Posterior vena cava (tissue), 2 donors: Measurements from ENCODE around the gene TMEM106C. TPM values are rescaled to one million over a fixed set of nuclear protein-coding genes. Genes with fewer than 3 reads are reported as not detected.

Source experiments
- DNase-seq: peaks from one replicate; pipeline ENCODE4 v3.0.0-alpha.2; 2020; ENCODE audit warnings: low spot score
- intact Hi-C, 2 donors: fragments of 100-400 bp; cut with DNase I; formaldehyde crosslinking; loops; one replicate each; pipeline versions ENCODE4 v1.14.1 to v1.14.2; 2022 to 2023
- total RNA-seq, 2 donors: library from RNA; stranded (reverse); fragmentation: NEBNext Ultra II Directional; extraction: Animal tissue kit (Norgen Biotek cat#: 25700); gene quantifications; one replicate each; pipeline ENCODE4 v1.2.1, GENCODE V29; 2021
- donor health status: DM: yes; HTN: yes; CAD: no.
- donor health status: DM: yes; HTN: yes; CAD: no.

Gene TMEM106C
- total RNA-seq, 2 donors from 2014 or later, result 29.5 to 36.1 TPM

- intact Hi-C loops, result no loop called here
- peak; percentile 74 for DNase-seq
Measured at GRCh38 chr12:47975816-47976215, 12.4 kb downstream of the TMEM106C start.

DNA sequence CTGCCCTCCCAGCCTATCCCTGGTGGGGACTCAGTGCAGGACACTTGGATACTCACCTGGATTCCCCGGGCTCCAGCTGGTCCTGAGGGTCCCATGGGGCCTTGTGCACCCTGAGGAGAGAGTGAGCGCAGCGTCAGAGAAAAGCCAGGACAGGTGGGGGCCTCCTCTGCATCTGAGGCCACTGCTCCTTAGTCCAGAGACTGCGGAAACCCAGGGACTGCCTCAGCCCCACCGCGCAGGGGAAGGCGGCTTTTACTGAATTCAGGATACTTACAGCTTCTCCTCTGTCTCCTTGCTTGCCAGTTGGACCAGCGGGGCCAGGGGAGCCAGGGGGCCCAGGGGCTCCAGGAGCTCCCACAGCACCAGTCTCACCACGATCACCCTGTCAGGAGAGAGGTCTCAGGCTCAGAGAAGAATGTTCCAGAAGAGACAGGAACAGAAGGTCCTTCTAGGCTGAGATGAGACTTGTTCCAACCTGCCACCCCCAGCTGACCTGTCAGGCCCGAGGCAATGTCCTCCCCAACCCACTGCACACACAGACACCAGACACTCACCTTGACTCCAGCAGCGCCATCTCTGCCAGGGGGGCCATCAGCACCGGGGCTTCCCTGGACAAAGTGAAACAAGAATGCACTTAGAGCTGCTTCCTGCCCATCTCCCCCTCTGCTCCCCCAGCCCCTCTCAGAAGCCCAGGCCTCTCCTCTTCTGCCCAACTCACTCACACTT, 13.8 kb downstream of the TMEM106C start:
- peak; percentile 78 for DNase-seq
- intact Hi-C loops, result no loop called here

- DNase-seq, result peak; percentile 72
- intact Hi-C loops, result no loop called here
Measured at GRCh38 chr12:47977772-47978597, 14.6 kb downstream of the TMEM106C start.

DNA sequence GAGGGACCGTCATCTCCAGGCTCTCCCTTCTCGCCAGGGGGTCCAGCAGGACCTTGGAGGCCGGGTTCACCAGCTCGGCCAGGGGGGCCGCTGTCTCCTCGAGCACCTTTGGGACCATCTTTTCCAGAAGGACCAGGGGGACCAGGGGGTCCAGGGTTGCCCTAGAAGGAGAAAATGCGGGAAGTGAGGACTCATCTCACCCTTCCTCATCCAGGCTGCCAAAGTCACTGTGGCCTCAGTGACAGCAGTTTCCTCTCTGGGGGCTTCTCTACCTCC, 15.1 kb downstream of the TMEM106C start:
- peak; percentile 58 for DNase-seq

GRCh38 chr12:47979166-47979565, 15.8 kb downstream of the TMEM106C start:
- intact Hi-C loops, result no loop called here
- DNase-seq, result peak; percentile 62

More for the DNA sequence above, 15.1 kb downstream of the TMEM106C start:
- intact Hi-C loops, result no loop called here

DNA sequence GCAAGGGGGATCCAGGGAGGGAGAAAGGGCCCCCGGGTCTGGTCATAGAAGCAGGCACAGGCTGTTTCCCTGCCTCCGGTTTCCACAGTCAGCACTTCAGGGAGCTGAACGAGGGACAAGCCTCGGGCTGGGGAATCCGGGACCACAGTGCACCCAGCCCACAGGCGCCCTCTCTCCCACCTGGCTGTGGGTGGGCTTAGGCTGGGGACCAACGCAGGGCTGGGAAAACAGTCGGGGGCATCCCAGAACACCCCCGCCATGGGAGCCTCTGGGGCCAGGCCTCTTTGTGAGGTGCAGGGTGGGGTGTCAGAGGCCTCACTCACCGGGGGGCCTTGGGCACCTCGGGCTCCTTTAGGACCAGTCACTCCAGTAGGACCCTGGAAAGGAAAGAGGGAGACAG, 16.3 kb downstream of the TMEM106C start:
- DNase-seq, result peak; percentile 64
- intact Hi-C loops, result no loop called here

- DNase-seq, result peak; percentile 69
- intact Hi-C loops, result no loop called here
Measured at GRCh38 chr12:47980197-47980596, 16.8 kb downstream of the TMEM106C start.

GRCh38 chr12:47980779-47981495, 17.5 kb downstream of the TMEM106C start:
- peak; percentile 78 for DNase-seq
- intact Hi-C loops, result no loop called here

GRCh38 chr12:47981496-47982260, 18.3 kb downstream of the TMEM106C start:
- peak; percentile 73 for DNase-seq
- intact Hi-C loops, result no loop called here

- no peak for DNase-seq
- intact Hi-C loops, result no loop called here
Measured at GRCh38 chr12:47982311-47982710, 18.9 kb downstream of the TMEM106C start.

DNA sequence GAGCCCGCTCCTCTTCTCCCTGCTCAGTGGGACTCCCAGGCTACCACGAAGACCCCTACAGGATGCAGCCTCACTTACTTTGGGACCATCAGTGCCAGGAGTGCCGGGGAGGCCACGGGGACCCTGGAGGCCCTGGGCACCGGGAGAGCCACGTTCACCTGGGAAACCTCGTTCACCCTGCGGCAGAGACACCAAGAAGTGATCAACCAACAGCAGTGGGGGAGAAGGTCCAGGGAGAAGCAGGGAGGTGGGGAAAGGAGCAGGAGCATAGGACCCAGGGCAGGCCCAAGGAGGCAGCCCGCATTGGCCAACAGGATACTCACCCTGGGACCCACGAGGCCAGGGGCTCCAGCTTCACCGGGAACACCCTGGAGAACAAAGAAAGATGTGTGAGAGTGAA, 19.4 kb downstream of the TMEM106C start:
- DNase-seq, result peak; percentile 77
- intact Hi-C loops, result no loop called here

DNA sequence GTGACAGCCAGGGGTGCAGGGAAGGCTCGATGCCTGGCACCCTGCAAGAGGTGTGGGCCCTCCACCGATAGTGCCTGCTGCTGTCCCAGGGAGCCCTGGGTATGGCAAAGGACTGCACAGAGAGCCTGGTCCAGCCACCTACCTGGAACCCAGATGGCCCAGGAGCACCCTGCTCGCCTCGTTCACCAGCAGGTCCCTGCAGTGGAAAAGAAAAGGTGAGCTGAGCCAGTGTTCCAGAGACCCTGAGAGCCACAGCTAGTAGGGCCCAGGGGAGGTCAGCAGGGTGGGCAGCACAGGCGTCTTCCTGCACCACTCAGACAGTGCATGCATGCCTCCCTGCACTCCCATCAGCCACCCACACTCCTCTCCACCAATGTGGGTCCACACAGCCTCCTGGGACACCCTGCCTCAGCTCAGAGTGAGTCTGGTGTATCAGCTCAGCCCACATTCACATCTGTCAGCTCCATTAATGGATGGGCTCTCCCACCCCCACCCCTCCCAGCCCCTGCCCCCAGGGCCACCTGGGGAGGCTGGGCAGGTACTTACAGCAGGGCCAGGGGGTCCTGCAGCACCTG, 20.2 kb downstream of the TMEM106C start:
- no peak for DNase-seq
- intact Hi-C loops, result no loop called here

- peak; percentile 79 for DNase-seq
- intact Hi-C loops, result no loop called here
Measured at GRCh38 chr12:47984331-47984801, 21.0 kb downstream of the TMEM106C start.

- intact Hi-C loops, result loop anchor here in 1 of 2 donors (5.0 kb wide), 1 partner anchor 808 kb away; no protein-coding TSS in a partner anchor
- DNase-seq, result peak; percentile 68
Measured at GRCh38 chr12:47985596-47986290, 22.3 kb downstream of the TMEM106C start.

- intact Hi-C loops, result loop anchor here in 1 of 2 donors (5.0 kb wide), 1 partner anchor 809 kb away; no protein-coding TSS in a partner anchor
- peak; percentile 71 for DNase-seq
Measured at GRCh38 chr12:47986291-47986660, 22.9 kb downstream of the TMEM106C start.

- DNase-seq, result peak; percentile 62
- intact Hi-C loops, result loop anchor here in 1 of 2 donors (5.0 kb wide), 1 partner anchor 810 kb away; no protein-coding TSS in a partner anchor
Measured at GRCh38 chr12:47986832-47987231, 23.4 kb downstream of the TMEM106C start.

GRCh38 chr12:47987411-47988072, 24.1 kb downstream of the TMEM106C start:
- DNase-seq, result peak; percentile 52
- intact Hi-C loops, result loop anchor here in 1 of 2 donors (5.0 kb wide), 1 partner anchor 810 kb away; no protein-coding TSS in a partner anchor
